Measurements from ENCODE around the gene LEO1.

LEO1 gene

GRCh38 chr15:51952805-51953204, 18.8 kb downstream of the LEO1 start:
- no peak overlapping the region for H3K4me3 ChIP-seq (ENCODE audit: low read depth, low read length)
- TF ChIP-seq, protein P1, sequence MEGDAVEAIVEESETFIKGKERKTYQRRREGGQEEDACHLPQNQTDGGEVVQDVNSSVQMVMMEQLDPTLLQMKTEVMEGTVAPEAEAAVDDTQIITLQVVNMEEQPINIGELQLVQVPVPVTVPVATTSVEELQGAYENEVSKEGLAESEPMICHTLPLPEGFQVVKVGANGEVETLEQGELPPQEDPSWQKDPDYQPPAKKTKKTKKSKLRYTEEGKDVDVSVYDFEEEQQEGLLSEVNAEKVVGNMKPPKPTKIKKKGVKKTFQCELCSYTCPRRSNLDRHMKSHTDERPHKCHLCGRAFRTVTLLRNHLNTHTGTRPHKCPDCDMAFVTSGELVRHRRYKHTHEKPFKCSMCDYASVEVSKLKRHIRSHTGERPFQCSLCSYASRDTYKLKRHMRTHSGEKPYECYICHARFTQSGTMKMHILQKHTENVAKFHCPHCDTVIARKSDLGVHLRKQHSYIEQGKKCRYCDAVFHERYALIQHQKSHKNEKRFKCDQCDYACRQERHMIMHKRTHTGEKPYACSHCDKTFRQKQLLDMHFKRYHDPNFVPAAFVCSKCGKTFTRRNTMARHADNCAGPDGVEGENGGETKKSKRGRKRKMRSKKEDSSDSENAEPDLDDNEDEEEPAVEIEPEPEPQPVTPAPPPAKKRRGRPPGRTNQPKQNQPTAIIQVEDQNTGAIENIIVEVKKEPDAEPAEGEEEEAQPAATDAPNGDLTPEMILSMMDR (IDR thresholded peaks at IDR 0.05; ENCODE audit: low read depth, low read length): no peak

DNA sequence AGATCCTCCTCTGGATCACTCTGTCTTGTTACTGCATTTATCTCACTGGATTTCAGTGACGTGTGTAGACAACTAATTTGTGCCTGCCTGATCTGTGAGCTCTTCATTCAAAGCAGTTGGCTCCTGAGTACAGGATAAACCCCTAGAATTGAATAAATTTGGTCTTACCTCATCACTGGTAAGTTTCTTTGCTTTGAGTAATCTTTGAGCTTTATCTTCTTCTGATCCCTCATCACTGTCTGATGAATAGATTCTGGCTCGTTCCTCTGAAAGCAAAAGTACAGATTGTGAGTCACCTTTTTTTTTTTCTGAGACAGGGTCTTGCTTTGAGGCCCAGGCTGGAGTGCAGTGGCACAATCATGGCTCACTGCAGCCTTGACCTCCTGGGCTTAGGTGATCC, 24.5 kb downstream of the LEO1 start:
- H3K4me3 ChIP-seq (ENCODE audit: low read depth, low read length): no peak overlapping the region
- TF ChIP-seq, protein P1 (IDR thresholded peaks at IDR 0.05; ENCODE audit: low read depth, low read length): no peak

DNA sequence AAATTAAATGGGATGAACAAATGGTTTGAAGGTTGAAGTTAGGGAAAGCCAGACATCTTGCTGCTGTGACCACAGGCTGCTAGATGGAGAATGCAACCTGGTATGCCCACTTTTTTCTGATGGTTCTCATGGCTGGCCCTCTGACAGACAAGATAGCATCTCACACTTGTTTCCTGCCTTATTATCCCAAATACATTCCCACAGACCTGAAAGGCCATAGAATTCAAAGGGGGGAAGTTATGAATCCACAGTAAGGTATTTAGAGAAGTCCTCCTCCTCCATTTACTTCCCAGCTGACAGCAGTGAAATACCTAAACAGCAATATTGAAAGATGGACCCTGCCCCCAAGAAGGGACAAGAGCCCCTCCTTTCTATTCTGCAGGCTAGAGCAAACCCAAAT, 32.4 kb downstream of the LEO1 start:
- H3K4me3 ChIP-seq (ENCODE audit: low read depth, low read length): no peak overlapping the region
- TF ChIP-seq, protein P1 (IDR thresholded peaks at IDR 0.05; ENCODE audit: low read depth, low read length): no peak

- TF ChIP-seq, protein P1 (IDR thresholded peaks at IDR 0.05; ENCODE audit: low read depth, low read length): no peak
- no peak overlapping the region for H3K4me3 ChIP-seq (ENCODE audit: low read depth, low read length)
Observed at GRCh38 chr15:51938286-51938685, 33.3 kb downstream of the LEO1 start.

GRCh38 chr15:51936105-51936478, 35.5 kb downstream of the LEO1 start:
- no peak overlapping the region for H3K4me3 ChIP-seq (ENCODE audit: low read depth, low read length)
- TF ChIP-seq, protein P1 (IDR thresholded peaks at IDR 0.05; ENCODE audit: low read depth, low read length): no peak

DNA sequence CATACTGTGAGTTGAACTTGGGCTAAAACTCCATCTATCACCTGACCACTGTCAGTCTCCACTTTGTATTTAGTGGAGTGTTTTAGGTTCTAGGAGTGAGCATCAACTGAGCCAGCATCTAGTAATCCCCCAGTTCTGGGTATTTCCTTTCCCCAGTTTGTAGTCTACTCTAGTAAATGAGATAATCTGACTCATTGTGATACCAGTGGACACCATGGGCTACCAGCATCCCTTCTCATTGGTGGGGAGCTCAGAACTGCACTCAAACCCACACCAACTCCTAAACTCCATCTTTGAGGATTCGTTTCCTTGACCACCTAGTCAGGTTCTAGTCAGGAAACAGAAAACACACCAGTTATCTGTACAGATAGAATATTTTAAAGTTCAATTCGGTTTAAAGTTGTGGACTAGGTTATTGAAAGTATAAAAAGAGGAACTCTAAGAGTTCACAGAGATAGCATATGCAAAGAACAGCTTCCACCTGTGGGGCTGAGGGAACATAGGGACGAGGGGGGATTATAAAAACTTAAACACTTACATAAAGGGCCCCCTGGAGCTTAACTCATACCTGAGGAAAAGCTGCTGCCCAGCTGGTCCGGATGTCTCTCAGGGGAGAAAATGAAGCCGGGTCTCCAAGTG, 36.0 kb downstream of the LEO1 start:
- TF ChIP-seq, protein P1 (IDR thresholded peaks at IDR 0.05; ENCODE audit: low read depth, low read length): no peak
- no peak overlapping the region for H3K4me3 ChIP-seq (ENCODE audit: low read depth, low read length)

GRCh38 chr15:51932161-51932560, 39.4 kb downstream of the LEO1 start:
- H3K4me3 ChIP-seq (ENCODE audit: low read depth, low read length): no peak overlapping the region
- TF ChIP-seq, protein P1 (IDR thresholded peaks at IDR 0.05; ENCODE audit: low read depth, low read length): no peak

All from WI38 (cell line).